HG03060 (cell line): ENCODE results near the gene IGFBP2.

Experiments
- ATAC-seq: cut with Tn5 transposase; IDR thresholded peaks from one replicate; pipeline ENCODE4 v1.9.1; 2021; ENCODE audit warnings: low read depth, moderate number of reproducible peaks; ENCODE audit not compliant: unreplicated experiment

IGFBP2 gene

DNA sequence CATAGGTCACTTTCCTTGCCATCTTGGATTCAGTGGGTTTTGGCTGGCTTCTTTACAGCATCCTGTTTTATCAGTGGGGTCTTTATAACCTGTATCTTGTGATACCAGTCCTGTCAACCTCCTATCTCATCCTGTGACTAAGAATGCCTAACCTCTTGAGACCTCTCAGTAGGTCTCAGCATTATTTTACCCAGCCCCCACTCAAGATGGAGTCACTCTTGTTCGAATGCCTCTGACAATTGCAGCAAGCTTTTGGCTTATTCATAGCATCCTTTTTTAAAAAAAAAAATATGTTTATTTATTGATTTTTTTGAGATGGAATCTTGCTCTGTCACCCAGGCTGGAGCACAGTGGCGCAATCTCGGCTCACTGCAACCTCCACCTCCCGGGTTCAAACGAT, 24.7 kb upstream of the IGFBP2 start:
- ATAC-seq = no peak

DNA sequence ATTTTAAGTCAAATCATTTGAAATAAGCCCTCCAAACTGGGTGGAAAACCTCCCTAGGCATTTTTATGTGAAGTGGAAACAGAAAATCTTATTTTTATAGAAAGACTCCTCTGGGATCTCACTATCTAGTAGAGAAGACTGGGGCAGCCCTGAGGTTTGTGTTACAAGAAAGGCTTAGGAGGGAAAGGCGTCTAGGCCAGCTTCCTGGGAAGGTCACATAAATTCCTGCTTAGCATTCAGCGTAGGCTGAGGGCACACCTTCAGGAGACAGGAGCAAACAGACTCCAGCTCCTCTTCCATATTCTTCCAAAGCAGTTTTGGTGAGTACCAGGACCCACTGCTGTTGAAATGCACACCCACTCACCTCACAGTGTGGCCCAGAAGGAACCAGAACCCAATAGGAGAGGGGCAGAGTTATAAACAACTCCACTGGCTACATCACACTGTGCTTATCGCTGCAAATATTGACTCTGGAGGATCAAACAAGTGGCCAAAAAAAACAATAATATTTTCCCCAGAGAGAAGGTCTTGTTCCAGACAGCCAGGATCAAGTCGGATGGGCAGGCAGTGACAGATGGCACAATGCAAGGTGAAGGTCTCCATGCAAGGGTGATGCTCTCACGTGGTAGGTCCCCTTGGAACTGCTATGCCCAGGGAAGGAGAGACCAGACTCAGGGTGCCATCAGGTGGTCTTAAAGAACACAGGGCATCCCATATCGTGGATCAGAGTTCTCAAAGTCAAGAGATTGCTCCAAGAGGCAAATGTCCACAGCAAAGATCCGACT, 17.7 kb upstream of the IGFBP2 start:
- no peak for ATAC-seq

DNA sequence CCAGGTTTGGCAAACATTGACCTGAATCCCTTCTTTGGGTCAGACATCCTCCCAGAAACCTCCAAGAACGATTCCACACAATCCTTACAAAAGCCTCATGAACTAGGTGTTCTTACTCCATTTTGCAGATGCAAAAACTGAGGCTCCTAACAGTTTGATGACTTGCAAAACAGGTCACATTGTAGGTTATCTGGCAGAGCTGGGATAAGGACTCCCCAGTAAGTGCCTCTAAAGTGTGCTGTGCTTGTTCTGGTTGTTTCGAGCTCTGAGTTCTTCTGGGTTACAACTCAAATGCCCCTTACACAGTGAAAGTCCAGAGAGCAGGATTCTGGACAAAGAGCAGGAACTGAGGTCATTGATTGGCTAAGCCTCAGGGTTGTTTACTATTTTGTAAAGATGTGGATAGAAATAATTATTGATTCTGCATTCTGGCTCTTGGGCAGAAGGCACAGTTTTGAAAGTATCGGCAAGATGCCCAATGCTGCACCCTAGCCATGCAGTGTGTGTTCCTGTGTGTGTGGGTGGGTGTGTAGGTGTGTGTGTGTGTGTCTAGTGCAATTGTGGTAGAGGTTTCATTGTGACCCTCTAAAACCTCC, 17.0 kb upstream of the IGFBP2 start:
- ATAC-seq = no peak

DNA sequence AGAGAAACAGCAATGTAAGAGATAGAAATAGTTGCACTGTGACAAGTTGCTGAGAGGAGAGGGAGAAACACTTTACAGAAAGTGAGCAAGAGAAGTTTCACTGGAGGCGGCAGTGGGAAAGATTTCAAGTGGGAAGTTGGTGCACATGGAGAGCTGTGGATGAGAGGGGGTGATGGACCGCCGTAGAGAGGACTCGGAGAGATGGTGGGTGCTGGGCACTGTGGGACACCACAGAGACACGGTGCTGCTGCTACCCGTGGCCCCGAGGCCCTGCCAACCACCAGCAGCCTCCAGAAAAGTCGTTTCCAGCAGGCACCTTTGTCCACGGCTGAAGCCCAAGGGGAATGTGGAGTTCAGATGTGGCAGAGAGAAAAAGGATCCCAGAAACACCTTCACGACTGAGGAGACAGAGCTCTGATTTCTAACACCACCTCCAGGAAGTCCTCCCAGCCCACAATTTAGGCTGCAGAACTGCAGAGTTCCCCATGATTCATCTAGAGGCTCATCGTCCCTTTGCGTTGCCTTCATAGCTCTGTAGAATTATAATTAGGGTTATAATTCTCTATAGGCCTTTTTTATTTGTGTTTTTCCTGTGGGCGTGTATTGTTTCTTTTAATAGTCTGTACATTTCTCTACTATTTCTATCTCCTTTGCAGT, 15.9 kb upstream of the IGFBP2 start:
- ATAC-seq = no peak

DNA sequence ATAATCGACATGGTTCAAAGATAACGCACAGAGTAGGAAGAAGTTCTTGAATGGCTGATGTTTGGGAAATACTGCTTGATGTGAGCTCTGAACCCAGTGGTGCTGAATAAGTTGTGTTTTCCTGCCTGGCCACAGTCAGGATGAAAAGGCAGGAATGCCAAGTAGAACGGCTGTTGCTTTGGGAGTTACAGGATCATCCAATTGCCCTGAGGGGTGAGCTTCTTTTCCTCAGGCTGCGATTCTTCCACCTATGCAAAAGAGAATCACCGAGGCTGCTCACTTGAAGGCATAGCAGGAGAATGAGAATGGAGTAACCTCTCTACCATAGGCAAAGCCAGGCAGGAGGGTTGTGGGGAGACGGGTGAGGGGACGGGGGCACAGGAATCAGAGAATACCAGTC, 14.4 kb upstream of the IGFBP2 start:
- no peak for ATAC-seq

DNA sequence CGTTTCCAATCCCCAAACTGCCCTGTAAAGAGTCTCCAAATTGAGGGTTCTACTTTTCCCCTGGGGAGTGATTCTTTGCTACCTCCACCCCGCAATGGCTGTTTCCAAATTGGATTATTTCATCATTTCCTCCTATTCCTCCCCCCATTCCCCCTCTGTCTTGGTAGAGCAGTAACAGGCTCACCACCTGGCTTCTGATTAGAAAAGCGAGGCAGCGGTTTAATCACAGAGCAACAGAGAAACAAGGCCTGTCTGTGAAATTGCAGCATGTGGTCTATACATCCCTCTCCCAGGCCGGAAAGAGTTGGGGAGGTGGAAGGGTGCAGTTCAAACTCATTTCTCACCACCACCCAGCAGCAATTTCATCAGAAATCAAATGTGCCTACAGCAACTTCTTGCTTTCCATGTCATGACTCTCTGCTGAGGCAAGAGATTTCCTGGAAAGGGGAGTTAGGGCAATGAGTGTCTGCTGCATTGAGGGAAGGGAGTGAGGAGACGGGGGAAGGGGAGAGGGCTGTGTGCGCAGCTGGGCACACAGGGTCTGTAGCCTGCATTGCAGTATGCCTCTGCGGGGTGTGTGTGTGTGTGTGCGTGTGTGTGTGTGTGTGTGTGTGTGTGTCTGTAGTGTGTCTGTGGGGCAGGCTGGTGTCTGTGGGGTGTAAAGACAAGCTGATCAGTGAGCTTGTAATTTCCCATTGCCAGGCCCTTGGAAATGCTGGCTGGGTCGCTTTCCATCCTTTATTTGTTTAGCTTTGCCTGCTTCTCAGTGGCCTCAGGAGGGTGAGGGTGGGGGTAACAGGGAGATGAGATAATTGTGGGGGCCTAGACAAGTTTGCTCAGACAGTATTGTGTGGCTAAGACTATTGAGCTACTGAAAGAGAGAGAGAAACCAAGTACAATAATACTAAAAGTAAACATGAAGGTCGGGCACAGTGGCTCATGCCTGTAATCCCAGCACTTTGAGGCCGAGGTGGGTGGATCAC, 13.5 kb upstream of the IGFBP2 start:
- no peak for ATAC-seq

DNA sequence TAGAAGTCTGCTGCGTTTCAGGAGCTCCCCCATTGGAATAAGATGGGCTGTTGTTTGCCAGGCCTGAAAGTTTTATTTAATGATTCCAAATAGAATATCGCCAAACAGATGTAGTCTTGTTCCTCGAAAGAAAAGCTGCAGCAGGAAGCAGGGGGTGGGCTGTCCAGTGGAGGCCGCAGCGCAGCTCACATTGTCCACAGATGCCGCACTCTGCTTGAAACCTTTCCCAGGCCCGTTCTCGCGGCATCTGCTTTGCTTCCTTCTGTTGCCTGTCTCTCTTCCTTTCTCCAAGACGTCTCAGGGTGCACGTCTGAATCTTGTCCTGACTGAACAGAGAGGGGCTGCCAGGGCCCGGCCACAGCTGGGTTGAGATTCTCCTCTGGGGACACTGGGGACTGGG, 12.4 kb upstream of the IGFBP2 start:
- ATAC-seq = no peak

DNA sequence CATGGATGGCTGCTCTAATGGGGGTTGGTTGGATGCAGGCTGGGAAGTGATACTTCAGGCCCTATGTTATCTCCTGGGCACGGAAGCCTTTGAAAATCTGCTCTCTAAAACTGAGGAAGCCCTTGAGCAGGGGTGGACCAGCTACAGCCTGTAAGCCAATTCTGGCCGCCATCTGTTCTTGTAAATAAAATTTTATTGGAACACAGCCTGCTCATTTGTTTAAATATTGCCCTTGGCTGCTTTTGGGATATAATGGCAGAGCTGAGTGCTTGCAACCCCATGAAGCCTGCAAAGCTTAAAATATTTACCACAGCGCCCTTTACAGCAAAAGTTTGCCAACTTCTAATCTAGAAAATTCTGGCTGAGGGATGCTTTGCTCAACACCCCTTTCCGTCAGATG, 11.9 kb upstream of the IGFBP2 start:
- ATAC-seq = no peak

DNA sequence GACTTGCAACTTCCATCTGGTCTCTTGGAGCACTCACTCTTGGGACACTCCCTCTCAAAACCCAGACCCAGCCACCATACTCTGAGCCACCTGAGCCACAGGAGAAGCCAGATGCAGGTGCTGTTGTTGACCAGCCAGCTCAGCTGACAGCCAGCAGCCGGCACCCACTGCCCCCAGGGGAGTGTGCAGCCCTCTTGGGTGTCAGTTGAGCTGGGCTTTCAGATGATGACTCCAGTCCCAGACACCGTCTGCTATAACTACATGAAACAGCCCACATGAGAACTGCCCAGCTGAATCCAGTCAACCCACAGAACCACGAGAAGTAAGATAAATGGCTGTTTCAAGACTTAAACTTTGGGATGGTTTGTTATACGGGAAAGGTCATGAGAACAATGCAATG, 10.7 kb upstream of the IGFBP2 start:
- ATAC-seq = no peak

DNA sequence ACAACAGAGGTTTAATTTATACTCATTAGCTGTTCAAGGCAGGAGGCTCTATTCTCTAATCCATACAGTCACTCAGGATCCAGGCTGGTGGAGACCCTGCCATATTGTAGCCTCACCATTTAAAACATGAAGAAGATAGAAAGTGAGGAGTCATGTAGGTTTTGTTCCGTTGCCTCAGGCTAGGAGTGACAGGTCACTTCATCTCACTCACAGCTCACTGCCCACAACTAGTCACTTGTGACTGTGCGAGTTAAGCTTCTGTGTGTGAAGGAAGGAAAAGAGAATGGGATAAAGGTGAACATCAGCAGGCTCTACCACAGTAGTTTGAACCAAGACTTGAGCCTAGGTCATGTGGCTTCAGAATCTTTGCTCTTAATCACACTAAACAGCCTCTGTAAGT, 9.0 kb upstream of the IGFBP2 start:
- ATAC-seq = no peak

DNA sequence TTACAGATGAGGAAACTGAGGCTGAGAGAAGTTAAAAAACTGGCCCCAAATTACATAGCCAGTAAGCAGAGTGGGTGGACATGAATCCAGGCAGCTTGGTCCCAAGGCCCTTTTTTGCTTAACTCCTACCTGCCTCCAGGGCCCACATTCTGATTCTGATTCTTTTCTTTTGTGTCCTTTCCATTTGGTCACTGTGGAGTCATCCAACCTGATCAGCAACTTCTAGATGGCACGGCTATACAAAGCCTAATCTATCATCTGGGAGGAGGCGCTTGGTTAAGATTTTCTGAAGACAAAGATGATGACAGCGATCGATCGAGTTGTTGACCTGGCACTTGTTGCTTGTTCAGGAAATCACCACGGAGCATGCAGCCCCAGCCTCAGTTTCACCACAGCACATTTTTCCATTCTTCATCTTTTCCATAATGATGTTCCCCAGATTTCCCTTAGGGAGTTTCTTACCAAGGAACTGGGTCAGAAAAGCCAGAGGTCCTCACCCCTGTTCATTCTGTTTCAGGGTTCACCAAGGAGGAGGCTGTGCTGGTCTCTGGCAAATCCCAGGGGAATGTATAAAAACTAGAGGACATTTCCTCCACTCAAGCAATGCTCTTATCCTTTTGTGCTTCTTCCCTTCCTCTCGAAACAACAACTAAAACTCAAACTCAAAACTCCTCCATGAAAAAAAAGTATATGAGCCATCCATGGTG, 6.9 kb upstream of the IGFBP2 start:
- no peak for ATAC-seq

DNA sequence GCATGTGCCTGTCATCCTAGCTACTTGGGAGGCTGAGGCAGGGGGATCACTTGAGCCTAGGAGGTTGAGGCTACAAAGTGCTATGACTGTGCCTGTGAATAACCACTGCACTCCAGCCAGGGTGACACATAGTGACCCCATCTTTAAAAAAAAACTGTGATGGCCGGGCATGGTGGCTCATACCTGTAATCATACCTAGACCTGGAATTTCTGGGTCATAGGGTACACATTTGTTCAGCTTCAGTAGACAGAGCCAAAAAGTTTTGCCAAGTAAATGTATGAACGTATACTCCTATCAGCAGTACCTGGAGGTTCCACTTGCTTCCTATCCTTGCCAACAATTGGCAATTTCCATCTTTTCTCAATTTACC, 6.4 kb upstream of the IGFBP2 start:
- no peak for ATAC-seq

DNA sequence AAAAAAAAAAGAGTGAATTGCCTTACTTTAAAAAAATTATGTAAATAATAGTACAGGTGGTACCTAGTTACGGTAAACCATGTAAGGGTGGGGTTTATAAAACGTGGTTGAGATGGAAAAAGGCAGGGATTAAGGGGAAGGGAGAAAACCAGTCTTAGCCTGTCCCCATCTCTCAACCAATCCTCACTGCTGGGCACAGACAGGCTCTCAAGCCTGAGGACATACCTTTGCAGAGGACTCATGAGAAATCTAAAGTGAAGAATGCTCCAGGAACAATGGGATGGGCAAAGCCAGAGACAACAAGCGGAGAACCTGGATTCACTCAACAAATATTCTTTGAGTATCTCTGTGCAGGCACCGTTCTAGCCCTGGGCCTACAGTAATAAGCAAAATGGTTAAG, 3.4 kb upstream of the IGFBP2 start:
- no peak for ATAC-seq

DNA sequence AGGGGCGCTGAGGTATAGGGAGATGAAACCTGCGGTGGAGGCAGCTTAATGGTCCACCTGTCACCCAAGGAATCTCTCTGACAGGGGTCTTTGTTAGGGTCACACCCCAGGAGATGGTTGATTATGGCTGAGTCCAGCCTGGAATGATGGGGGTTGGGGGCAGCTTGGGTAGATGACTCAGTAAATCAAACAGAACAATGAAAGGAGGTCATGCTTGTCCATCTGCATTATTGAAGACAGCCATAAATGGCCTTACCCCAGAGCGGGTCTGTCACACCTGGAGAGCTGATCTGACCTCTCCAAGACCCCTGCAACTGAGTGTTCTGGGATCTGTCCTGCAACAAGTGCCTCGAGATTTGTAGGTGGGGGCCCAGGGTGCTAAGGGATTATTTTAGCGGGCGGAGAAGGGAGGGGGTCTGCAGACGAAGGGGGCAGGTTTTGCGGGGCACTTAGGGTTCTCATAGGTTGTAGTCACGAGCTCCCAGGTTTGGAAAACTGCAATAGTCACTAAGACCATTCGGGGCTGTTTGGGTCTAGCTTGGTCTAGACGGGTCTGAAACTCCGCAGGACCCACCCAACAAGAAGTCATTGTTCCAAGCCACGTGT, 771 bp upstream of the IGFBP2 start:
- ATAC-seq = no peak

DNA sequence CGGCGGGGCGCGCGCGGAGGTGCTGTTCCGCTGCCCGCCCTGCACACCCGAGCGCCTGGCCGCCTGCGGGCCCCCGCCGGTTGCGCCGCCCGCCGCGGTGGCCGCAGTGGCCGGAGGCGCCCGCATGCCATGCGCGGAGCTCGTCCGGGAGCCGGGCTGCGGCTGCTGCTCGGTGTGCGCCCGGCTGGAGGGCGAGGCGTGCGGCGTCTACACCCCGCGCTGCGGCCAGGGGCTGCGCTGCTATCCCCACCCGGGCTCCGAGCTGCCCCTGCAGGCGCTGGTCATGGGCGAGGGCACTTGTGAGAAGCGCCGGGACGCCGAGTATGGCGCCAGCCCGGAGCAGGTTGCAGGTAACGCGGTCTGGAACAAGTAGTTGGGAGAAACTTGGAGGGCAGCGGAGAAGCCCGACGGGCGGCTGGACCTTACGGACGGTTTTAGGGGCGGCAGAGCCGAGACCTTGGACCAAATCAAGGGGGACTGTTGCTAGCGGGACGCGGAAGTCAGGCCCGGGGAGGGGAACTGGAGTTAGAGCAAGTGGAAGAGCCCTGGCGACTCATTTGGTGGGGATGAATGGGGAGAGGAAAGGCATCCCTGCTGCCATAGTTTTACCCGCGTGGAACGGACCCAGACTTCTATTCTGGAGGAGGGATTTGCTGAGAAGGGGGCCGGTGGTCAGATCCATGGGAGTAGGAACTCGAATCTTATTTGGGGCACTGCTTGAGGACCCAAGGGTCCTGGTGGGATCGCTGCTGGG, 573 bp downstream of the IGFBP2 start:
- no peak for ATAC-seq

DNA sequence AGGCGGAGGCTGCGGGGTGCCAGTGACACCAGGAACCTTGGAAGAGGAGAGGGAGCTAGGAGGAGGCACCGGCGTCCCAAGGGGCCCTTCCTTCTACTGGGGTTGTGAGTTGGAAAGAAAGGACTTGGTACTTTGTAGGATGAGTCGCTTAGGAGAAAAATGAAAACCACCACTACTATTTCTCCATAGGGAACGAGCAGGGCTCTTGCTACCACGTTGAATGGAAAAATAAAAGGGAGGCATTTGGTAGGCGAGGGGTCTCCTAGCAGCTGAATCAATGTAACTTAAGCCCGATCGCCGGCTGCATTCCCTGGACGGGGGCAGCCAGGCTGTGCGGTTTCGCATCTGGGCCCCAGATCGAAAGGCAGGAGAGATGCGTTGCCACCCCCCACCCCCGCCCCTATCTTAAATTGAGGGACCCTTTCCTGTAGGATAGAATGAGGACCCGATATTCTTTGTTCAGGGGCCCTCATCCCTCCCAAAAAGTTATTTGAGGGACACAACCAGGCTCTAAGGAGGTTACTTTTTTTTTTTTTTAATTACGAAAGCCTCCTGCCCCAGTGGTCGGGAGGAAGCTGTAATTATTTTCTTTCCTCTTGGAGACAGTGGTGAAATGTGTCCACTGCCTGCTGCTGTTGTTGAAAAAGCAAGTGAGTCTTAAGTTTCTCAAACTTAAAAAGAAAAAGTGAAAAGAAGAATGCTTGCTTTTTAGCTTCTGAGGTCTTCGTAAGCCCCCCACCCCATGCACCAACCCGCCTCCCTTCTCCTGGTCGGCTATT, 1.3 kb downstream of the IGFBP2 start:
- no peak for ATAC-seq

DNA sequence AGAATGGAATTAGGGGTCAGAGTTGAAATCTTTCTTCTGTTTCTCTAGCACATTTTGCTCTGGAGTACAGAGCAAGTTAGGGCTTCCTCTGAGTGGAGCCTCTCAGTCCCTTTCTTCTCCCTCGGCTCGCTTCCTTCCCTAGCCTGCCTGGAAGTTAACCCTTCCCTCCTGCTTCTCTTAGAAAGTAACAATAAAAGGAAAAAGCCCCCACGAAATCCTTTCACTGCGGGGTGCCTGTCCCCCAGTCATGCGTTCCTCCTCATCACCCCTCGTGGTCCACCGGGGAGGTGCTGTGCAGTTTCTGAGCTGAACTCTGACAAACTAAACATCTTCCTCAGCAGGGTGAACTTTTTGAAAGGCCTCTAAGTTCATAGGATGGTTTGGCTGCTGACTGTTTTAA, 2.0 kb downstream of the IGFBP2 start:
- no peak for ATAC-seq
